Activated naive CD8-positive, alpha-beta T cell (primary cell): ENCODE data around the gene CLIC6.

Experiments used
- H3K27ac Mint-ChIP-seq: one replicate; pipeline ENCODE4 v1.8.0; 2021; ENCODE audit warnings: mixed read lengths
- H3K27me3 Mint-ChIP-seq: one replicate; pipeline ENCODE4 v1.8.0; 2021; ENCODE audit warnings: mixed read lengths
- H3K36me3 Mint-ChIP-seq: one replicate; pipeline ENCODE4 v1.8.0; 2021; ENCODE audit warnings: mixed read lengths
- H3K4me1 Mint-ChIP-seq: one replicate; pipeline ENCODE4 v1.8.0; 2021; ENCODE audit warnings: low read depth, mixed read lengths
- H3K4me3 Mint-ChIP-seq: one replicate; pipeline ENCODE4 v1.8.0; 2021; ENCODE audit warnings: mild to moderate bottlenecking, mixed read lengths
- H3K9me3 Mint-ChIP-seq: one replicate; pipeline ENCODE4 v1.8.0; 2021; ENCODE audit warnings: low read depth, mixed read lengths

The CLIC6 gene

DNA sequence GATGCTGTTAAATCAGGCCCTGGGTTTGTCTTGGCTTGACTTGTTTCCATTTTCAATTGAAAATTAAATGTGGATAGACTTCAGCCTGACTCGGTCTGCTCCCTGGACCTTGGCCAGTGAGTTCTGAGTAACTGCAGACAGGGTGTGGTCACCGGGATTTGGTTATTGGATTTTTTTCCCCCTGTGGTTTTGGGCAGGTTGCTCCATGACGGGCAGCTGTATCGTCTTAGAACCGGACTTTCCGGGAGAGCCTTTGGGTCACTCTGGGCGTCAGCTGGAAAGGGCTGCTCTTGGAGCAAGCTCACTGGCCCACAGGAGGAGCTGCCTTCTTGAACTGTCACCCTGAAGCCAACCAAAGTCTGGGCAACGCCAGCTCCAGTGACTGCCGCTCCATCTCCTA, 75.0 kb downstream of the CLIC6 start:
- Mint-ChIP-seq H3K27me3 (peaks cover 2% of the 10 kb centered on the region), H3K4me1 (peaks cover 3% of the 10 kb centered on the region), H3K36me3 (no peaks in the 10 kb centered on the region), H3K27ac (no peak overlapping the region), H3K4me3 (no peak overlapping the region), H3K9me3 (no peaks in the 10 kb centered on the region)

DNA sequence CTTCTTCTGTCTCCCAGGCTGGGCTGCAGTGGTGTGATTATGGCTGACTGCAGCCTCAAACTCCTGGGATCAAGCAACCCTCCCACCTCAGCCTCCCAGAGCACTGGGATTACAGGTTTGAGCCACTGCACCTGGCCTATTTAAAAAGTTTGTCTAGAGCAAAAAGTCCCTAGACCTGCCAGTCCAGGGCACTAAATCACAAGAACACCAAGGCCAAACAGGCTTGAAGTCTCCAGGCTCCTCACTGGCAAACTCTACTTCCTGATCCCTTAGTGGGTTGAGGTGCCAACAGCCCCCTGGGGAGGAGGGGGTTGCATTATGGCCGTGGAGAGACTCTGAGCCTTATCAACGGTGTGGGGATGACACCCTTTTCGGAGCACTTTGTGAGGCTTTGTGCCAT, 76.0 kb downstream of the CLIC6 start:
- Mint-ChIP-seq H3K36me3 (no peaks in the 10 kb centered on the region), H3K27ac (no peak overlapping the region), H3K4me1 (peaks cover 3% of the 10 kb centered on the region), H3K4me3 (no peak overlapping the region), H3K9me3 (no peaks in the 10 kb centered on the region), H3K27me3 (peaks cover 2% of the 10 kb centered on the region)

DNA sequence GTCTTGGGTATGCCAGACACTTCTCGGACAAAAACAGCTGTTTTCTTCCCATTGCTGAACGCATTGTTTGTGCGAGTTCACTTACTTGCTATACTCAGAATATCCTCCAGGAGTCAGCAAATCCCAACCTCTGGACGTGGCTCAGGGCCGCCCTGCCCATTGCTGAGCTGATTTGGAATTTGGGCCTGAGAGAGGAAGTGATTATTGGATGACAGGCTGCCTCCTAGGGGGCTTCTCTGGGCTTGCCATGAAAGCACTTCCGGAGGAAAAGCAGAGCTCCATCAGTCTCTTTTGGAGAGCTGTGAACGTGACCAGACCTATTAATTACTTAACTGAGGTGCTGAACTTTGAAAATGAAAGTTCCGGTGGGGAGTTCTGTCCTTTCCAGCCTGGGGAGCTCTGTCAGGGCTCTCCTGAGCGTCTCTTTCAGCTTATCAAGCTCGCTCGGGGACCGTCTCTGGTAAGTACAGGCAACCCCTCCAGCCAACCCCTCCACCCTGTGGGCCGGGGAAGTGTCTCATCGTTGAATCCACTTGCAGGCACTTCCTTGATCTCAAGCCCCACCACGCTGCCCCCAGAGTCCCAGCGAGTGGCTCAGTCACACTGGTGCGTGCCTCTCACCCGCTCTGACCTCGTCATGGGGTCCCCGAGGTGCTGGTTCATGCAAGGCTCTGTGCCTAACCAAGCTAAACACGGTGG, 76.9 kb downstream of the CLIC6 start:
- H3K4me3 Mint-ChIP-seq = peak overlapping the region; percentile 42
- H3K9me3 Mint-ChIP-seq = no peaks in the 10 kb centered on the region
- H3K4me1 Mint-ChIP-seq = peaks cover 3% of the 10 kb centered on the region
- H3K36me3 Mint-ChIP-seq = no peaks in the 10 kb centered on the region
- H3K27ac Mint-ChIP-seq = no peak overlapping the region
- peaks cover 2% of the 10 kb centered on the region for H3K27me3 Mint-ChIP-seq

DNA sequence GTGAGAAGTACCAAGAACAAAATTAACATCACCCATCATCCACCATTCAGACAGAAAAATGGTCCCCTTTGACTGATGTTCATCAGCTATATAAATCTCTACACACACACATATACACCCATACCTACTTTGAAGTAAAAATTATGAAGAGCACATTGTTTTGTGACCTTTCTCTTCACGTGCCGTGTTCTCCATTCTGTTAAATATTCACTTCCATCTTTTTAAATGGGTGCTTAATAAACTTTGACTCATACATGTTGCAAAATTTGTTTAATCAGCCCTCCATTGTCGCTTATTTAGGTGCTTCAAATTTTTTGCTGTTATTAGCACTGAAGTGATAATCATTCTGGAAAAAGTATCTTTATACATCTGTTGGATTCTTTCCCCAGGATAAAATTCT, 80.1 kb downstream of the CLIC6 start:
- H3K27me3 Mint-ChIP-seq = peaks cover 6% of the 10 kb centered on the region
- no peaks in the 10 kb centered on the region for H3K36me3 Mint-ChIP-seq
- no peak overlapping the region for H3K27ac Mint-ChIP-seq
- H3K4me1 Mint-ChIP-seq = peaks cover 3% of the 10 kb centered on the region
- no peaks in the 10 kb centered on the region for H3K9me3 Mint-ChIP-seq
- no peak overlapping the region for H3K4me3 Mint-ChIP-seq

DNA sequence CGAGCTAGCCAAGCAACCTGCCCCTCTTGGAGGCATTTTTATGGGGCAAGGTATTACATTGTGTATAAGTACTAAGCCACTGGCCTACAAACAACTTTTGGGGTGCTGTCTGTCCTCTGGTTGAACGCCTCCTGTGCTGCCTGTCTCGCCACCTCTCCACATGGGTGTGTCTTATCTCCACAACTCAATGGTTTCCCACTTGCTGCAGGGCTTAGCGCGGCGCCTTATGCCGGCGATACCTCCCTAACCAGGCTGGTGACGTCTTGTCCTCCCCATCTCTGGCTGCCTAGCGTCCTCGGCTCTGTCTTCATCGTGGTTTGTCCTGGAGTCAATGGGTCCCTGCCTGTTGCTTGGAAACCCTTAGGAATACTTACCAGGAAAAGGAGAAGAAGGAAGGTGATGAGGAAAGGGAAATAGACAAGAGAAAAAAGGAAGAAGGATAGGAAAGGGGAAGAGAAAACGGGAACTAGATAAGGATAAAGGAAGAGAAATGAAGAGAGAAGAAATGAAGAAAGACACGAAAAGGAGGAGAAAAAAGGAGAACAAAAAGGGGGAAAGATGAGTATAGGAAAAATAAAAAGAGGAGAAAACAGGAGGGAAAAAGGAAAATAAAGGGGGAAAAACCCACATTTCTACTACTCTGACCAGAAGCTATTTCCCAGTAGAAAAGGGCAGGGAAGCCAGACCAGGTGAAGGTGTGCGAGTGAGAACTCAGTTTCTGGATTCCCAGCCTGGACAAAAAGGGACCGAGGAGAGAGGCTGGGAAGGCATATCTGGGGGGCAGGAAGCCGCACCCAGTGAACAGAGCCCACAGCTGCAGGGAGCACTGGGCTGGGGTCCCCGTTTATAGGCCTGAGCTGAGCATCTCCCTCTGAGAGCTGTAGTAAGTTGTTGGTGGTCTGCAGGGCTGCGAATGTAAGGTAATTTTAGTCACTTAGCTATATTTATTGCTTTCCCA, 86.2 kb downstream of the CLIC6 start:
- Mint-ChIP-seq H3K4me1 (no peaks in the 10 kb centered on the region), H3K27me3 (peaks cover 6% of the 10 kb centered on the region), H3K27ac (no peak overlapping the region)

DNA sequence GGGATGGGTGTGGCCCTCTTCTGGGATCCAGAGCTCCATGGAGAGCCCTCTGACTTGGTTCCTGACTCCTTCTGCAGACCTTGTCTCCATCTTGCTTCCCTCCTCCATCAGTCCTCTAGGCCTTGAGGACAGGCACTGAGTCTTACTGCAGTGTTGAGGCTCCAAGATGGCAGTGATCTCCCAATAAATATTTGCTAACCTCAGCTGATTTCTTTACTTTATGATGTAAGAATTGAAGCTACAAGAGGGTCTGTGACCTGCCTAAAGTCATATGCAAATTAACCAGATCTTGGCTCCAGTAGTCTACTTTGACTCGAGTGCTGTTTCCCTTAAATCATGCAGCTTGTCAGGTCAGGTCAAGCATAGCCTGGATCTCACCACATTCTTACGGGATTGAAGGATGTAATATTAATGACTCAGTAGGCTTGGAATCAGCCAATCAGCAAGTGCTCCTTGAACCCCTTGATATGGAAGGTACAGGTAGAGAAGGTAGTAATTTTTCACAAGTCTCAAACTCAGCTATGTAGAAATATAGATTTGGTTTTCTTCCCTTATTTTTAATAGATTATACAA, 93.0 kb downstream of the CLIC6 start:
- Mint-ChIP-seq H3K36me3 (no peaks in the 10 kb centered on the region), H3K27me3 (no peaks in the 10 kb centered on the region), H3K4me1 (no peaks in the 10 kb centered on the region), H3K9me3 (no peaks in the 10 kb centered on the region), H3K27ac (no peak overlapping the region), H3K4me3 (no peak overlapping the region)

More for the DNA sequence above, 86.2 kb downstream of the CLIC6 start:
- Mint-ChIP-seq H3K36me3 (no peaks in the 10 kb centered on the region), H3K4me3 (no peak overlapping the region), H3K9me3 (no peaks in the 10 kb centered on the region)

DNA sequence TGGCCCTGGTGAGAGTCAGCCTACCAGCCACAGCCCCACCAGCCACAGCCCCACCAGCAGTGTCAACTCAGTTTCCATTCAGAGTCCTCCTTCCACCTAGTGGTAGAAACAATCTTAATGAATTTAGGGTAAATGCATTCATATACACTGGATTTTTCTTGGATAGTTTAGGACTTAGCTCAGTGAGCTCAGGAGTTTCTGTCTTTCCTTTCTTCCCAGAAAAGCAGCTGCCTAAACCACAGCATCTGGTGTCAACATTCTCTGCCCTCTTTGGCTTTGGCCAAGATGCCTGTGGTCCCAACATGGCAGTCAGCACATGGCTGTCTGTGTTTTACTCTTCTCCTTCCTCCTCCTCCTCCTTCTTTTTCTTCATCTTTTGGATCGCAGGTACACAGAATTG, 94.0 kb downstream of the CLIC6 start:
- no peaks in the 10 kb centered on the region for H3K4me1 Mint-ChIP-seq
- H3K4me3 Mint-ChIP-seq = no peak overlapping the region

DNA sequence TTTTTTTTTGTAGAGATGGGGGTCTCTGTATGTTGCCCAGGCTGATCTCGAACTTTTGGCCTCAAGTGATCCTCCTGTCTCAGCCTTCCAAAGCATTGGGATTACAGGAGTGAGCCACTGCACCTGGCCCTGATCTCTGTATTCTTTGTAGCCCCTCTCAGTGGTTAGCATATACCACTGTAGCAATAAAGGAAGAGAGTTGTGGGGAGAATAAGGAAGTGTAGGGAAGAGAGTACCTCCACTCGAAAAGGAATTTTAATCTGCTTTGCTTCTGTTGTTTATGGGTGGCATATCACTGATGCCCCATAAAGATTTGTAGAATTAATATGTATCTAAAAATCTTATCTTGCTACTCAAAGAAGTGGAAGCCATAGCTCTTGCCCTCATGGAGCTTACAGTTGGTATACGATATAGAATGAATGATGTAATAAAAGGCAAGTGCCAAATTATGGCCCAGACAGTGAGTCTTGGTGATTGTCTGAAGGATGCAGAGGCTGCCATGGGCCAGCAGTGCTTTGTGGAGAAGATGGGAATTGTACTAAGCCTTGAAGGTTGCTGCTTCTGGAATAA, 96.0 kb downstream of the CLIC6 start:
- H3K27me3 Mint-ChIP-seq = no peaks in the 10 kb centered on the region
- H3K4me1 Mint-ChIP-seq = no peaks in the 10 kb centered on the region
- no peak overlapping the region for H3K4me3 Mint-ChIP-seq
- no peaks in the 10 kb centered on the region for H3K9me3 Mint-ChIP-seq
- H3K36me3 Mint-ChIP-seq = no peaks in the 10 kb centered on the region
- no peak overlapping the region for H3K27ac Mint-ChIP-seq

More for the DNA sequence above, 94.0 kb downstream of the CLIC6 start:
- Mint-ChIP-seq H3K36me3 (no peaks in the 10 kb centered on the region), H3K9me3 (no peaks in the 10 kb centered on the region), H3K27me3 (no peaks in the 10 kb centered on the region), H3K27ac (no peak overlapping the region)

DNA sequence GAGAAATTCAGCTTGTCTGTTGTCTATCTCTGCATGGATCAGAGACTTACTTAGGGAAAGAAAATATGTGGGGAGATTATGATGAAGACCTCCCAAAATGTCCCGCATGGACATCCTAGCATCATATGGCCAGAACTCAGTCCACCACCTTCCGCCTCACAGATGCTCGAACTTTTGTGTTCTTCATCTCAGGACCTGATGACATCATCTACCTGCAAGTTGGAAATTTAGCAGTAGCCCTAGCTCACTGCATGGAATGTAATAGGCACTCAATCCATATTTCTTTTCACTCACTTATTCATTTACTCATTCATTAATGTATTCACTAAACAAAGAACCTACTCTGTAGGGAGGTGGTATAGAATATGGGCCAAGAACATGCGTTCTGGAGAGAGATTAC, 96.8 kb downstream of the CLIC6 start:
- Mint-ChIP-seq H3K36me3 (no peaks in the 10 kb centered on the region), H3K27ac (no peak overlapping the region), H3K9me3 (no peaks in the 10 kb centered on the region), H3K27me3 (no peaks in the 10 kb centered on the region), H3K4me1 (no peaks in the 10 kb centered on the region), H3K4me3 (no peak overlapping the region)

DNA sequence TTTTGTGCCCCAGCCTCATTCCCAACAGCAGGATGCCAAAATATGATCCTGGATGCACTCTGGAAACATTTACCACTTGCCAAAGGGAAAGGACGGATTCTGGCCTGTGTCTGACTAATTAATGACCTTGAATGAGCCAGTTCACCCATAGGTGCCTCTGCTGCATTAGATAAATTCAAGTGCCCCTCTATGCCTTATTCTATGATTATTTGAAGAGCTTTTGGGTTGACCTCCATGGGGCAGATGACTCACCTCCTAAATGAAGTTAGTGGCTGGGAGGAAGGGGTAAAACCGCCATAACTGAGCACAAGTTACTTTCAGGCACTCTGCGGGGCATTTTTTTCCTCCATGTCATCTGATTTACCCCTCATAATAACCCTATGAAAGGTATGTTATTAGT, 98.1 kb downstream of the CLIC6 start:
- Mint-ChIP-seq H3K36me3 (no peaks in the 10 kb centered on the region), H3K4me1 (no peaks in the 10 kb centered on the region), H3K9me3 (no peaks in the 10 kb centered on the region), H3K27me3 (no peaks in the 10 kb centered on the region), H3K4me3 (no peak overlapping the region), H3K27ac (no peak overlapping the region)
